Testis (tissue), 3 donors: ENCODE measurements around the gene MAPK11. TPM values are rescaled to one million over a fixed set of nuclear protein-coding genes. Genes with fewer than 3 reads are reported as not detected.

ENCODE experiments used
- DNase-seq: peaks from one replicate; pipeline ENCODE4 v3.0.0-alpha.2; 2019
- H3K27ac ChIP-seq, 2 donors: fragments of 200-600 bp; sonication (generic); one replicate each; pipeline ENCODE4 v1.5.1; 2019
- H3K27me3 ChIP-seq: fragments of 200-600 bp; sonication (generic); one replicate; pipeline ENCODE4 v1.5.1; 2019
- H3K36me3 ChIP-seq: fragments of 200-600 bp; sonication (generic); one replicate; pipeline ENCODE4 v1.5.1; 2017; ENCODE audit warnings: low read depth; ENCODE audit errors: missing control alignments
- H3K4me1 ChIP-seq: fragments of 200-600 bp; sonication (generic); one replicate; pipeline ENCODE4 v1.5.1; 2019
- H3K4me3 ChIP-seq, 2 donors: fragments of 200-600 bp; sonication (generic); one replicate each; pipeline ENCODE4 v1.5.1; 2017 to 2019
- H3K9me3 ChIP-seq: fragments of 200-600 bp; sonication (generic); one replicate; pipeline ENCODE4 v1.5.1; 2017
- CTCF ChIP-seq, 3 experiments: fragments of 450-650 bp in 2 of 3; fragments of 200-600 bp in 1 of 3; sonication (generic) in 1 of 3; IDR thresholded peaks; one replicate each; pipeline ENCODE4 v1.5.1; 2016 to 2019; ENCODE audit warnings: antibody characterized with exemption in 3 of 3, mild to moderate bottlenecking in 2 of 3, moderate library complexity in 1 of 3
- POLR2A ChIP-seq: fragments of 450-650 bp; IDR thresholded peaks from one replicate; pipeline ENCODE4 v1.6.1; 2017; ENCODE audit warnings: antibody characterized with exemption, mild to moderate bottlenecking, moderate library complexity
- WGBS, 2 donors: methylation state at CpG; one replicate each; pipeline ENCODE4 v1.1.5; 2018; 5-methylcytosine and 5-hydroxymethylcytosine counted together
- intact Hi-C: fragments of 100-400 bp; cut with DNase I; formaldehyde crosslinking; loops from one replicate; pipeline ENCODE4 v1.15.1; 2023; ENCODE audit warnings: low total_unique reads
- polyA plus RNA-seq: library from polyadenylated mRNA; stranded (reverse); fragments of 350-450 nt; fragmentation: Illumina TruSeq; extraction: RNeasy Lipid Tissue Mini Kit (QIAGEN cat#74804); gene quantifications from one replicate; pipeline ENCODE4 v1.2.3, GENCODE V29; 2014; ENCODE audit warnings: low read depth, low replicate concordance; ENCODE audit not compliant: insufficient read depth
- total RNA-seq, 2 donors: library from RNA; depleted of rRNA; stranded (reverse); fragments of >200 nt; gene quantifications; one replicate each; pipeline ENCODE4 v1.2.3, GENCODE V29; 2016

MAPK11 gene
- total and polyA plus RNA-seq, 3 donors from 2014 or later, result 6.4 to 10.7 (median 8.3) TPM

- H3K36me3 ChIP-seq, result no peaks in the 10 kb centered on the region
- WGBS, 2 donors, result 93 to 96% methylated on average over 23 to 57 of the region's 57 CpGs
Observed at GRCh38 chr22:50216684-50217520, 53.3 kb downstream of the MAPK11 start.

GRCh38 chr22:50216055-50216683, 54.0 kb downstream of the MAPK11 start:
- intact Hi-C loops, result no loop called here
- 71 to 75% methylated on average over 5 to 15 of the region's 15 CpGs for WGBS, 2 donors
- Histone ChIP-seq H3K9me3 (no peaks in the 10 kb centered on the region), H3K4me1 (peaks cover 5% of the 10 kb centered on the region), H3K4me3 (no peak overlapping the region), H3K36me3 (no peaks in the 10 kb centered on the region), H3K27me3 (no peaks in the 10 kb centered on the region), H3K27ac (no peak overlapping the region)
- TF ChIP-seq POLR2A, result no peak
- TF ChIP-seq CTCF (IDR thresholded peaks at IDR 0.05), result no peak
- no peak for DNase-seq

More at GRCh38 chr22:50216684-50217520, 53.3 kb downstream of the MAPK11 start:
- intact Hi-C loops, result no loop called here
- Histone ChIP-seq H3K27ac (no peak overlapping the region), H3K27me3 (no peaks in the 10 kb centered on the region), H3K9me3 (no peaks in the 10 kb centered on the region), H3K4me1 (peaks cover 5% of the 10 kb centered on the region), H3K4me3 (no peak overlapping the region)
- no peak for DNase-seq
- TF ChIP-seq CTCF (IDR thresholded peaks at IDR 0.05) (no peak), POLR2A (no peak)

DNA sequence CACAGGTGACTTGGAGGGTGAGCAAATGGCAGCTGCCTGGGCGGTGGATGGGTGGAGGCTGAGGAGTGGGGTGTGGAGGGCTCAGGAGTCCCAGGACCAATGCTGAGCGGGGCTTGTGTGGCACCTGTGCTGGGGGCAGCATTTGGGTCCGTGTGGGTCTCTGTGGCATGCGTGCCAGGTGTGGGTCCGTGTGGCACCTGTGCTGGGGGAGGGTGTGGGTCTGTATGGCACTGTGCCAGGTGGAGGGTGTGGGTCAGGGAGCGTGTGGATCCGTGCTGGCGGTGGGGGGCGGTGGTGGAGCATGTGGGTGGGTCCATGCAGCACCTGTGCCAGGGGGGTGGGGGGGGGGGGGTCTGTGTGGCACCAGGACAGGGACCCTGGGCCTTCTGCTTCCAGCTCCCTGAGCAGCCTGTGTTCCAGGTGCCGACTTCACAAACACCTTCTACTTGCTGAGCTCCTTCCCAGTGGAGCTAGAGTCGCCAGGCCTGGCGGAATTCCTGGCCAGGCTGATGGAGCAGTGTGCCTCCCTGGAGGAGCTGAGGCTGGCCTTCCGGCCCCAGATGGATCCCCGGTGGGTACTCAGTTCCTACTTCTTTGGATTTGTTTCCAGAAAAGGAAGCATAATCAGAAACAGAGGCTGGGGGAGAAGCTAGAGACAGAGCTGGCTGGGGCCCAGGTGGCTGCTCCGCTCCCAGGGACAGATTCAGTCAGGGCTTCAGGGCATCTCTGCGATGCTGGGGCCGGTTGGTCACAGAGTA, 54.7 kb downstream of the MAPK11 start:
- no peak overlapping the region for H3K4me3 ChIP-seq
- no peak for DNase-seq
- H3K9me3 ChIP-seq, result no peaks in the 10 kb centered on the region
- no peak overlapping the region for H3K27ac ChIP-seq
- H3K4me1 ChIP-seq, result peaks cover 8% of the 10 kb centered on the region
- TF ChIP-seq CTCF (IDR thresholded peaks at IDR 0.05) (no peak), POLR2A (no peak)
- intact Hi-C loops, result no loop called here
- 68 to 88% methylated on average over 3 to 17 of the region's 17 CpGs for WGBS, 2 donors
- no peaks in the 10 kb centered on the region for H3K36me3 ChIP-seq
- H3K27me3 ChIP-seq, result no peaks in the 10 kb centered on the region

Other genes with a start within 250 kb of the MAPK11 start
- 10 to 100 TPM in 1 of 2 donors, 1 to 10 TPM in 1; 5.1 to 11.9 TPM for gene TTLL8, start 212.1 kb downstream of the MAPK11 start, total RNA-seq
- gene TTLL8, start 212.1 kb downstream of the MAPK11 start, polyA plus RNA-seq, result 11.3 TPM
- 1 to 10 TPM; 1.3 to 1.5 TPM for gene MLC1, start 185.0 kb downstream of the MAPK11 start, total RNA-seq
- gene MLC1, start 185.0 kb downstream of the MAPK11 start, polyA plus RNA-seq, result 1.3 TPM
- gene MOV10L1, start 180.4 kb downstream of the MAPK11 start, total RNA-seq, result 10 to 100 TPM; 48.4 to 62.4 TPM
- 73.3 TPM for gene MOV10L1, start 180.4 kb downstream of the MAPK11 start, polyA plus RNA-seq
- gene PANX2, start 99.6 kb downstream of the MAPK11 start, total RNA-seq, result 1 to 10 TPM; 5.3 to 6.3 TPM
- 2.0 TPM for gene PANX2, start 99.6 kb downstream of the MAPK11 start, polyA plus RNA-seq
- 10 to 100 TPM; 38.7 to 45.3 TPM for gene TRABD, start 84.5 kb downstream of the MAPK11 start, total RNA-seq
- gene TRABD, start 84.5 kb downstream of the MAPK11 start, polyA plus RNA-seq, result 23.7 TPM
- 10 to 100 TPM; 57.9 to 66.8 TPM for gene SELENOO, start 69.4 kb downstream of the MAPK11 start, total RNA-seq
- 20.8 TPM for gene SELENOO, start 69.4 kb downstream of the MAPK11 start, polyA plus RNA-seq
- gene TUBGCP6, start 25.4 kb downstream of the MAPK11 start, total RNA-seq, result 100 to 1,000 TPM; 136 to 143 TPM
- gene TUBGCP6, start 25.4 kb downstream of the MAPK11 start, polyA plus RNA-seq, result 40.2 TPM
- gene HDAC10, start 19.1 kb downstream of the MAPK11 start, total RNA-seq, result 10 to 100 TPM; 32.1 to 33.1 TPM
- gene HDAC10, start 19.1 kb downstream of the MAPK11 start, polyA plus RNA-seq, result 13.5 TPM
- gene MAPK12, start 8.7 kb downstream of the MAPK11 start, total RNA-seq, result 10 to 100 TPM; 22.3 to 25.1 TPM
- gene MAPK12, start 8.7 kb downstream of the MAPK11 start, polyA plus RNA-seq, result 9.1 TPM
- gene PLXNB2, start 37.3 kb upstream of the MAPK11 start, total RNA-seq, result 100 to 1,000 TPM; 219 to 243 TPM
- 98.0 TPM for gene PLXNB2, start 37.3 kb upstream of the MAPK11 start, polyA plus RNA-seq
- 10 to 100 TPM; 17.1 to 18.0 TPM for gene DENND6B, start 56.6 kb upstream of the MAPK11 start, total RNA-seq
- gene DENND6B, start 56.6 kb upstream of the MAPK11 start, polyA plus RNA-seq, result 22.0 TPM
- 100 to 1,000 TPM; 138 to 142 TPM for gene PPP6R2, start 72.9 kb upstream of the MAPK11 start, total RNA-seq
- gene PPP6R2, start 72.9 kb upstream of the MAPK11 start, polyA plus RNA-seq, result 123 TPM
- 100 to 1,000 TPM; 201 to 208 TPM for gene SBF1, start 204.7 kb upstream of the MAPK11 start, total RNA-seq
- gene SBF1, start 204.7 kb upstream of the MAPK11 start, polyA plus RNA-seq, result 239 TPM
- 1 to 10 TPM; 1.0 to 1.9 TPM for gene ADM2, start 211.2 kb upstream of the MAPK11 start, total RNA-seq
- gene ADM2, start 211.2 kb upstream of the MAPK11 start, polyA plus RNA-seq, result 0.99 TPM
- under 1 TPM; 0.24 to 0.25 TPM for gene MIOX, start 216.5 kb upstream of the MAPK11 start, total RNA-seq
- not detected for gene MIOX, start 216.5 kb upstream of the MAPK11 start, polyA plus RNA-seq
- 100 to 1,000 TPM in 1 of 2 donors, 10 to 100 TPM in 1; 95.4 to 109 TPM for gene LMF2, start 237.3 kb upstream of the MAPK11 start, total RNA-seq
- gene LMF2, start 237.3 kb upstream of the MAPK11 start, polyA plus RNA-seq, result 59.7 TPM
- gene NCAPH2, start 237.8 kb upstream of the MAPK11 start, total RNA-seq, result 10 to 100 TPM; 88.5 to 89.2 TPM
- 67.4 TPM for gene NCAPH2, start 237.8 kb upstream of the MAPK11 start, polyA plus RNA-seq